GM12801 (cell line): Measurements from ENCODE around the gene SUMF1.

Experiments
- CTCF ChIP-seq: IDR thresholded peaks from one replicate; pipeline ENCODE4 v1.5.1; 2011; ENCODE audit warnings: control low read depth; ENCODE audit not compliant: insufficient read length; ENCODE audit errors: extremely low read depth

Gene SUMF1

GRCh38 chr3:4417449-4417848 lies 49.6 kb downstream of the SUMF1 start:
- TF ChIP-seq CTCF: no peak

GRCh38 chr3:4416961-4417360 lies 50.1 kb downstream of the SUMF1 start:
- TF ChIP-seq CTCF: no peak

- TF ChIP-seq CTCF: no peak
Observed at GRCh38 chr3:4416427-4416945, 50.6 kb downstream of the SUMF1 start.

- TF ChIP-seq CTCF: no peak
Observed at GRCh38 chr3:4413467-4413866, 53.6 kb downstream of the SUMF1 start.

GRCh38 chr3:4411833-4412232 lies 55.2 kb downstream of the SUMF1 start:
- TF ChIP-seq CTCF: no peak

GRCh38 chr3:4411236-4411635 lies 55.8 kb downstream of the SUMF1 start:
- no peak for TF ChIP-seq CTCF

GRCh38 chr3:4410606-4411005 lies 56.5 kb downstream of the SUMF1 start:
- no peak for TF ChIP-seq CTCF
